HG02678 (cell line): Measurements from ENCODE around the gene SLC39A11.
"Not testable (repeated sequence)": the region's sequence is repeated elsewhere in the genome, so short reads cannot be mapped to it uniquely, and the experiment has no call there.

ENCODE experiments used
- ATAC-seq: cut with Tn5 transposase; IDR thresholded peaks from one replicate; pipeline ENCODE4 v1.9.1; 2021; ENCODE audit warnings: mild to moderate bottlenecking, moderate library complexity; ENCODE audit not compliant: unreplicated experiment

SLC39A11 gene

GRCh38 chr17:73111386-73111785, 18.9 kb upstream of the SLC39A11 start:
- ATAC-seq: no peak

- no peak for ATAC-seq
These were observed 14.7 kb upstream of the SLC39A11 start for GRCh38 chr17:73107191-73107590.

GRCh38 chr17:73105431-73105830, 12.9 kb upstream of the SLC39A11 start:
- no peak for ATAC-seq

GRCh38 chr17:73104450-73104849, 12.0 kb upstream of the SLC39A11 start:
- no peak for ATAC-seq

GRCh38 chr17:73103641-73104335, 11.3 kb upstream of the SLC39A11 start:
- ATAC-seq: no peak

GRCh38 chr17:73101031-73101430, 8.5 kb upstream of the SLC39A11 start:
- no peak for ATAC-seq

GRCh38 chr17:73100363-73100762, 7.9 kb upstream of the SLC39A11 start:
- ATAC-seq: no peak

GRCh38 chr17:73099511-73099910, 7.0 kb upstream of the SLC39A11 start:
- no peak for ATAC-seq

GRCh38 chr17:73098919-73099318, 6.4 kb upstream of the SLC39A11 start:
- ATAC-seq: no peak

GRCh38 chr17:73097973-73098765, 5.7 kb upstream of the SLC39A11 start:
- not testable (repeated sequence) for ATAC-seq

GRCh38 chr17:73096866-73097265, 4.4 kb upstream of the SLC39A11 start:
- no peak for ATAC-seq

- no peak for ATAC-seq
These were observed 3.7 kb upstream of the SLC39A11 start for GRCh38 chr17:73096211-73096610.

GRCh38 chr17:73093286-73093685, 798 bp upstream of the SLC39A11 start:
- ATAC-seq: no peak

GRCh38 chr17:73091770-73092522, 542 bp downstream of the SLC39A11 start:
- no peak for ATAC-seq

GRCh38 chr17:73091410-73091769, 1.1 kb downstream of the SLC39A11 start:
- ATAC-seq: no peak

- no peak for ATAC-seq
These were observed 1.9 kb downstream of the SLC39A11 start for GRCh38 chr17:73090396-73091202.

- no peak for ATAC-seq
These were observed 2.9 kb downstream of the SLC39A11 start for GRCh38 chr17:73089322-73090317.

GRCh38 chr17:73088561-73088960, 3.9 kb downstream of the SLC39A11 start:
- ATAC-seq: no peak

GRCh38 chr17:73083432-73083831, 9.1 kb downstream of the SLC39A11 start:
- ATAC-seq: no peak

GRCh38 chr17:73074566-73074965, 17.9 kb downstream of the SLC39A11 start:
- no peak for ATAC-seq
